Thoracic aorta (tissue), 2 donors: ENCODE measurements around the gene CDH15. TPM values are rescaled to one million over a fixed set of nuclear protein-coding genes. Genes with fewer than 3 reads are reported as not detected.

ENCODE experiments used
- ATAC-seq: fragments of 150-250 bp; one replicate; pipeline ENCODE4 v1.8.0; 2017; ENCODE audit warnings: low read depth; ENCODE audit not compliant: insufficient number of reproducible peaks, low FRiP score
- DNase-seq: peaks from one replicate; pipeline ENCODE4 v3.0.0-alpha.2; 2020; ENCODE audit warnings: low spot score
- H3K27ac ChIP-seq, 2 donors: fragments of 200-600 bp; sonication (generic); 1 replicate in 1 of 2; 2 replicates in 1 of 2; pipeline ENCODE4 v1.5.1; 2016; ENCODE audit warnings: mild to moderate bottlenecking in 2 of 2, moderate library complexity in 2 of 2
- H3K27me3 ChIP-seq: fragments of 200-600 bp; sonication (generic); replicated peaks from 2 replicates; pipeline ENCODE4 v1.6.0; 2016; ENCODE audit warnings: mild to moderate bottlenecking; ENCODE audit not compliant: insufficient read depth
- H3K36me3 ChIP-seq: fragments of 200-600 bp; sonication (generic); one replicate; pipeline ENCODE4 v1.5.1; 2016
- H3K4me1 ChIP-seq, 2 donors: fragments of 200-600 bp; sonication (generic); 1 replicate in 1 of 2; 2 replicates in 1 of 2; pipeline versions ENCODE4 v1.5.1 to v1.6.0; 2016; ENCODE audit warnings: low read depth in 2 of 2, mild to moderate bottlenecking in 1 of 2; ENCODE audit not compliant: control insufficient read depth in 1 of 2
- H3K4me3 ChIP-seq: fragments of 200-600 bp; sonication (generic); 2 replicates; pipeline ENCODE4 v1.5.1; 2016; ENCODE audit warnings: mild to moderate bottlenecking
- H3K9me3 ChIP-seq: fragments of 200-600 bp; sonication (generic); 2 replicates; pipeline ENCODE4 v1.5.1; 2016
- total RNA-seq, 2 donors: library from RNA; depleted of rRNA; stranded (reverse); fragments of >200 nt; gene quantifications; one replicate each; pipeline versions ENCODE4 v1.1.0 to v1.2.3, GENCODE V29; 2016
- TF ChIP-seq, protein P1 (sequence below): fragments of 200-600 bp; sonication (generic); IDR thresholded peaks from one replicate; pipeline ENCODE4 v1.5.1; 2019; ENCODE audit warnings: antibody characterized with exemption

CDH15 gene
- total RNA-seq, 2 donors from 2014 or later = 1.4 TPM; not detected in 1

DNA sequence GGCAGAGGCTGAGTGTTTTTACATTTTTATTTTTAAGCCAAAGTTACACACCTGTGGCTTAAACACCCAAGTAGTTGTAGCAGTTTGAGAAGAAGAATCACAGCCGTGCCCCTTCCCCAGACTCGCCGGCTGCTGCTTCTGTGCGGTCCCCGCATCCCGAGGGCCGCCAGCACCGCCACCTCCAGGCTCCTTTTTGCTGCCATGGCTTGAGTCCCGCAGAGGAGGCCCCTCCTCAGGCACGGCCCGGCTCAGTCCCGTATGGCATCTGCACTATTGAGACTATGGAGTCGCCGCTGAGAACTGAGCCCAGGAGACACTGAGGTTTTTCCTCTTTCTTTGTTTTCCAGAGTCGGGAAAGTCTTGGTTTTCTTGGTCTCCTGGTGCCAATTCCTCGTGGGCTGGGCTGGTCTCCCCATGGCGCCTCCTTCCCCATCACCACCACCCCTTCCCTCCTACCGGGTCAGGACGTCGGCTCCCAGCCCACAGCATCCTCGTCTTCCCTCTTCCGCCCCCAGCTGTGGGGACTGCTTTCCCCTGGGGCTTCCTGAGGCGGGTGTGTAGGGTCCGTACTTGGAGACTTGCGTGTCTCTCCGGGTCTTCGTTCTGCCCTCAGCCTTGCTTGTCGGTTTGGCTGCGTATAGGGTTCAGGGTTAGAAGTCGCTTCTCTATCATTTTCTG, 32.6 kb upstream of the CDH15 start:
- no peaks in the 10 kb centered on the region for H3K4me1 ChIP-seq
- TF ChIP-seq, protein P1, sequence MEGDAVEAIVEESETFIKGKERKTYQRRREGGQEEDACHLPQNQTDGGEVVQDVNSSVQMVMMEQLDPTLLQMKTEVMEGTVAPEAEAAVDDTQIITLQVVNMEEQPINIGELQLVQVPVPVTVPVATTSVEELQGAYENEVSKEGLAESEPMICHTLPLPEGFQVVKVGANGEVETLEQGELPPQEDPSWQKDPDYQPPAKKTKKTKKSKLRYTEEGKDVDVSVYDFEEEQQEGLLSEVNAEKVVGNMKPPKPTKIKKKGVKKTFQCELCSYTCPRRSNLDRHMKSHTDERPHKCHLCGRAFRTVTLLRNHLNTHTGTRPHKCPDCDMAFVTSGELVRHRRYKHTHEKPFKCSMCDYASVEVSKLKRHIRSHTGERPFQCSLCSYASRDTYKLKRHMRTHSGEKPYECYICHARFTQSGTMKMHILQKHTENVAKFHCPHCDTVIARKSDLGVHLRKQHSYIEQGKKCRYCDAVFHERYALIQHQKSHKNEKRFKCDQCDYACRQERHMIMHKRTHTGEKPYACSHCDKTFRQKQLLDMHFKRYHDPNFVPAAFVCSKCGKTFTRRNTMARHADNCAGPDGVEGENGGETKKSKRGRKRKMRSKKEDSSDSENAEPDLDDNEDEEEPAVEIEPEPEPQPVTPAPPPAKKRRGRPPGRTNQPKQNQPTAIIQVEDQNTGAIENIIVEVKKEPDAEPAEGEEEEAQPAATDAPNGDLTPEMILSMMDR = no peak
- no peaks in the 10 kb centered on the region for H3K27me3 ChIP-seq
- ATAC-seq = no peak
- no peak overlapping the region for H3K4me3 ChIP-seq
- H3K9me3 ChIP-seq = no peaks in the 10 kb centered on the region
- H3K36me3 ChIP-seq = peaks cover 15% of the 10 kb centered on the region
- DNase-seq = no peak
- no peak overlapping the region for H3K27ac ChIP-seq

DNA sequence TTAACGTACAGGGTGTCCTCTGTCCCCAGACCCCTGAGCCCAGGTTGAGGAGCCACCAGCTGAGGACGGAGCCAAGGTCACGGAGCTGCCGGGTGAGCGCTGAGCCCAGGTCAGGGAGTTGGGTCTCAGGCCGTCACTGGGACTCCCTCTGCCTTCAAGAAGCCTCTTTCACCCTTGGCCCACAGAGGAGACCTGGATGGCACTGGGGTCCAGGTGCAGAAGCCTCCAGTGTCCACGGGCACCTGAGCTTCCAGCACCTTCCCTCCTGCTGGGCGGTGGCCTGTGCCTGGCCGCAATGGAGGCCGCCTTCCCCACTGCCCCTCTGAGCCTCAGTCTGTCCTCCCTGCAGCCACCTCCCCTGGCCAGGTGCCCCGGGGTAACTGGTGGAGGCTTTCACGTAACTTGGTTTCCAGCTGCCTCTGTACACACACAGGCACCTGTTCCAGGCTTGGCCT, 31.6 kb upstream of the CDH15 start:
- H3K9me3 ChIP-seq = no peaks in the 10 kb centered on the region
- no peak overlapping the region for H3K4me3 ChIP-seq
- ATAC-seq = no peak
- H3K36me3 ChIP-seq = peaks cover 14% of the 10 kb centered on the region
- DNase-seq = no peak
- TF ChIP-seq, protein P1 = no peak
- H3K27ac ChIP-seq = no peak overlapping the region
- no peaks in the 10 kb centered on the region for H3K4me1 ChIP-seq
- H3K27me3 ChIP-seq = no peaks in the 10 kb centered on the region

DNA sequence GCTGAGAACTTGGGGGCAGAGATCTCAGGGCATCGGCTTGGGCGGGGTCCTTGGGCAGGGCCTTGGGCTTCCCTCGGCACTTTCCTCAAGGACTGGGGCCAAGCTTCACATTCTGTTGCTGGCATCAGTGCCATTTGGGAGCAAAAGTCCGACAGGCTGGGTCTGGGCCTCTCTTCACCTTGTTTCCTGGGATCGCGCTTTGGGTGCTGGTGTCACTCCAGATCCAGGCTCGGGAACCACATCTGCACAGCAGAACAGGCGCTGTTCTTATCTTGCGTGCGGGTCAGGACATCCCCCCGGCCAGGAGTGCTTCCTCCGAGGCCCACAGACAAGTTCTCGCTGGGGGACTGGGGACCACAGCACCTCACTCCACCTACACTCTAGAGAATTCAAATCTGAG, 31.1 kb upstream of the CDH15 start:
- no peaks in the 10 kb centered on the region for H3K9me3 ChIP-seq
- no peaks in the 10 kb centered on the region for H3K27me3 ChIP-seq
- H3K4me3 ChIP-seq = no peak overlapping the region
- TF ChIP-seq, protein P1 = no peak
- ATAC-seq (no peak), DNase-seq (no peak)
- no peak overlapping the region for H3K27ac ChIP-seq
- H3K36me3 ChIP-seq = peaks cover 14% of the 10 kb centered on the region
- H3K4me1 ChIP-seq = no peaks in the 10 kb centered on the region

DNA sequence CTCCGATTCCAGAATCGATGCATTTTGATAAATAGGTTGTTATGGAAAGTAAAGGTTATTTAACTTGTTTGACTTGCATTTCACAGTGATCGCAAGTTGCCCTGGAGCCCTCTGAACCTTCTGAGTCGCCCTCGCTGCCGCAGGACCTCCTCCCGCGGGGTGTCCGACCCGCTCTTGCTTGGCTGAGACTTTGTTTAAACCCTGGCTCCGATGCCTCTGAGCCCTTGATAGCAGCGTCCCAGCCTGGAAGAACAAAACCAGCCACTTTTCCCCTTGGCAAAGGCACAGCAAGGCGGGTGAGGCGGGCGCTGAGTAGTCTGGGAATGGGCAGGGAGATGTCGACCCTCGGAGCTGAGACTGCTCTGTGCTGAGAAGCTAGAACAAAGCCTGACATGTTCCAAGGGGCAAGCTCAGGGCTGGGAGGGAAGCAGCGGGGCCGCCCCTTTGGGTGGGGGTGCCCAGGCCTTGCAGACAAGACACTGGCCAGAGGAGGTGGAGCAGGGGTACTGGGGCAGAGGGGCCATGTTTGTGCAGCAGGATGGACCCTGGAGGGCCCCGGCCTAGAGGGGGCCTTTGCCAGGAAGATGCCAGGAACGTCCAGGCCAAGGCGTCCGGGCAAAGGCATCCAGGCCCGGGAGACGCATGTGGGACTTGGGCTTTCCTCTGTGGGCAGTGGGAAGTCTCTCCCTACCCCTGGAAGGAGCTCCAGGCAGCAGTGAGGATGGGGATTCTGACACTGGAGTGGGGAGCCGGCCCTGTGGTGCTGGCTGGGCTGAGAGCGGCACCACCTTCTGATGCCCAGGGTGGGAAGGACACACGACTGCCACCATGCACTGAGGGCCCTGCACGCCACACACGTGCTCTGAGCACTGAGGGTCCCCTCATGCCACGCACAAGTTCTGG, 30.3 kb upstream of the CDH15 start:
- Histone ChIP-seq H3K4me1 (no peaks in the 10 kb centered on the region), H3K9me3 (no peaks in the 10 kb centered on the region), H3K36me3 (peaks cover 16% of the 10 kb centered on the region), H3K4me3 (no peak overlapping the region), H3K27me3 (no peaks in the 10 kb centered on the region), H3K27ac (no peak overlapping the region)
- ATAC-seq = no peak
- TF ChIP-seq, protein P1 = no peak
- no peak for DNase-seq

DNA sequence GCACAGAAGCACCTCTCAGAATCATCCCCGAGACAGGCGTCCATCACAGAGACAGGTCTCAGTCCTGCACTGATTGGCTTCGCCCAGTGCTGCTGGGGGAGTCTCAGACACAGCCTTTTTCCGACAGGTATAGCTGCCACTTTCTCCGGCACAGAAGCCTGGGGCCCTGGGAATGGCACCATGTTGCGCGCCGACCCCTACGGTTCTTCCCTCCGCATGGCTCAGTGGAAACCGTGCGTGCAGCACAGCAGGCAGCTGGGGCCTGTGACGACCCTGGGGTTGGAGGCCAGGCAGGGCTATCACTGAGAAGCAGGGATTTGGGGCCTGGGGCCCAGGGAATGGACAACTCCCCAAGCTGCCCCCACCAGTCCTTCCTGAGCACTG, 29.7 kb upstream of the CDH15 start:
- ATAC-seq = no peak
- DNase-seq = no peak
- Histone ChIP-seq H3K27ac (no peak overlapping the region), H3K4me3 (no peak overlapping the region), H3K4me1 (no peaks in the 10 kb centered on the region), H3K9me3 (no peaks in the 10 kb centered on the region), H3K27me3 (no peaks in the 10 kb centered on the region), H3K36me3 (peaks cover 14% of the 10 kb centered on the region)
- TF ChIP-seq, protein P1 = no peak
